ENCODE results near the gene TTC16.

Gene TTC16

GRCh38 chr9:127723013-127723412, 7.1 kb downstream of the TTC16 start:
- TF ChIP-seq CTCF (IDR thresholded peaks at IDR 0.05): no peak

- TF ChIP-seq CTCF (IDR thresholded peaks at IDR 0.05): no peak
Measured at GRCh38 chr9:127723444-127723843, 7.6 kb downstream of the TTC16 start.

- TF ChIP-seq CTCF (IDR thresholded peaks at IDR 0.05): no peak
Measured at GRCh38 chr9:127724012-127724411, 8.1 kb downstream of the TTC16 start.

- TF ChIP-seq CTCF (IDR thresholded peaks at IDR 0.05): no peak
Measured at GRCh38 chr9:127726871-127727270, 11.0 kb downstream of the TTC16 start.

GRCh38 chr9:127728808-127729207, 12.9 kb downstream of the TTC16 start:
- TF ChIP-seq CTCF (IDR thresholded peaks at IDR 0.05): no peak

GRCh38 chr9:127729522-127730256, 13.8 kb downstream of the TTC16 start:
- no peak for TF ChIP-seq CTCF (IDR thresholded peaks at IDR 0.05)

- TF ChIP-seq CTCF (IDR thresholded peaks at IDR 0.05): no peak
Measured at GRCh38 chr9:127730262-127730661, 14.4 kb downstream of the TTC16 start.
